GM21515 (cell line): ENCODE results near the gene GNAO1.

ENCODE experiments used
- ATAC-seq: cut with Tn5 transposase; IDR thresholded peaks from one replicate; pipeline ENCODE4 v1.9.1; 2021; ENCODE audit not compliant: unreplicated experiment

GNAO1 gene

GRCh38 chr16:56346131-56346890 is 155.0 kb downstream of the GNAO1 start:
- ATAC-seq, result no peak

- no peak for ATAC-seq
These were observed 155.9 kb downstream of the GNAO1 start for GRCh38 chr16:56347166-56347565.

DNA sequence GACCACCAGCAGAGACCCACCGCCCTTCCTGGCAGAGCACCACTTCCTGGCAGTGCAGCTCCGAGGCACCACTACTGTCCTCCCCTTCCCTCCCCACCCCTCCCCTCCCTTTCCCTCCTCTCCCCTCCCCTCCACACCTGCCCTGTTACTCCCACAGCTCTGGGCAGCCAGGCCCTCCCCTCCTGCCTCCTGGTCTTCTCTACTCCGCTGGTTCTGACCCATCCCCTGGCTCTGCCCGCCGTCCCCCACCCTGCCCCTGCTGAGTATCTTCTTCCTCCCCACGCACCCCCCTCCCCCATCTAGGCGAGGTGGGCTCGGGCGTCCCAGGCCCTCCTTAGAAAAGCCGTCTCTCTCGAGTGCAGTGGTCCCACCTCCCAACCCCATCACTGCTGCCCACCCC is 156.4 kb downstream of the GNAO1 start:
- ATAC-seq, result no peak

DNA sequence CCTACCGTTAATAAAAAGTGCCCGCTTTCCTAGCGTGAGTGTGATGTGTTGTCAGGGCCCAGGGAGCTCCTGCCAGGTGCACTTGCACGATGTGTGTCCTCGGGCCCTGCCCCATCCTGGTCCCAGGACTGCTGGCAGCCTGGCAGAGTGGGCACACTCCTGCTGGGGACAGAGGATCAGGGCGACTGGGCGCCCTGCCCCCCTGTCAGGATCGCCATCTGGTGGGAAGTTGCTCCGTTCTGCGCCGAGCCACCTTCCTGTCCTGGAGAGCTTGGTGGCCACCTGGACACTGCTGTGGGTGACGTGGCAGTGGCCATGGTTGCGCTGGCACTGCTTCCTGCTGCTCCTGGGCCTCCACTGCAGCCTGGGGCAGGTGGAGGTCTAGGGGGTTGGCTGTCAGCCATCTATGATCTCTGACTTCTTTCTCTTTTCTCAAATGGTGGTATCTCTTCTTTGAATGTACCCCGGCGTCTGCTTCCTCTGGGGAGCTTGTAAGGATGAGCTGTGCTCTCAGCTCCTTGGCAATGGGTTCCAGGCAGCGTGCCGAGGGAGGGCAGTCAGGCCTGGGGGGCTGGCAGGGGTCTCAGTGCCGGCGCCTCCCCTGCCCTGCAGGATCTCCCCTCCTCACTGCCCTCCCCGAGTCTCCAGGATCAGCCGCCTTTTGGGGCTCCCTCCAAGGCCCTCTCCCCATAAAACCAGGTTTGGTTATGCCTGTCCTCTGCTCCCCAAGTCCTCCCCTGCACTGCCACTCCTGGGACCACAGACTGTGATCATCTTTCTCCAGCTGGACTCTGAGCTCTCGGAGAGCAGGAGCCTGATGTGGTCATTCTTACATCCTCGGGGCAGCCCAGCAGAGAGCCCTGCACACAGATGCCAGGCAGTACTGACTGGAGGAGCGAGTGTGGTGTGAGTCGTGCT is 157.1 kb downstream of the GNAO1 start:
- no peak for ATAC-seq

- ATAC-seq, result no peak
These were observed 157.8 kb downstream of the GNAO1 start for GRCh38 chr16:56349086-56349415.

GRCh38 chr16:56349711-56350161 is 158.4 kb downstream of the GNAO1 start:
- no peak for ATAC-seq

GRCh38 chr16:56350491-56351405 is 159.5 kb downstream of the GNAO1 start:
- ATAC-seq, result no peak

DNA sequence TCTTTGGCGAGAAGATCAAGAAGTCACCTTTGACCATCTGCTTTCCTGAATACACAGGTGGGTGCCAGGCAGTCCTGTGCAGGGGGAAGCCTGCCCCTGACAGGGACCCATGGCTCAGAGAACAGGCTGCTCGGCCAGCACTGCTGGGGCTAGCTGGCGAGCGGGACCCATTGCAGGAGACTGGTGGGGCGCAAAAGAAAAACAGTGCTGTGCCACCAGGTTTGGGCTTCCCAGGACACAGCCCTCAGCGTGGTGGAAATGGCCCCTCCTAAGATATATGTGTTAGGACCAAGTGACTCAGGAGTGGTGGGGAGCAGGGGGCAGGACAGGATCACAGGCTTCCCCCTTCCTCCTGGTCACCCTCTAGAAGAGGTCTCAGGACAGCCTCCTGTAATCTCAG is 160.2 kb downstream of the GNAO1 start:
- ATAC-seq, result no peak

DNA sequence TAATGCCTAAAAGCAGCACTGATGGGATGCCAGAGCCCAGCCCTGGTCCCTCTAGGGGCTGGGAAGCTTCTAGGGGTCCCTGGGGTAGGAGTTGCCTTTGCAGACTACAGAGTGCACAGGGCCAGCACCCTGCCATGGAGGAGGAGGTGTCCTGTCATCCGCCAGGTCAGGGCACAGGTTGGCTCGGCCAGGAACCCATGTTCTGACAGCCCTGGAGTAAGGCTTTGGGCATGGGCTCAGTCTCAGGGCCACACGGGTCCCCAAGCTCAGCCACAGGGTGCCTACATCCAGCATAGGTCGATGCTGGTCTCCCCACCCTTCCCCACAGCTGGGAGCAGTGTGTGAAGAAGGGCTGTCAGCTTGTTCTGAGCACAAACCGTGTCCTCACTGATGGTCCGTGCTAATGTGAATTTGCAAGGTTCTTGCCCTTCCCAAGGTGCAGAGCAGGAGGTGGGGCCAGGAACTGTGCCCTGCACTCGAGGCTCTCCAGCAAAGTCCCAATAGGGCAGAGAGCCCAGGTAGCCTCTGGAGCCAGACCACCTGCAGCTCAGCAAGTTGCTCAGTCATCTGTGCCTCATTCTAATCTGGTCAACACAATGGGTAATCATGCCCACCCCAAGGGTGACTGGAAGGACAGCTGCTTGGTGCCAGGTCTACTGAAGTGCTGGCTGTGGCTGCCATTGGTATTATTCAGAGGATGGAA is 161.2 kb downstream of the GNAO1 start:
- ATAC-seq, result no peak

- no peak for ATAC-seq
These were observed 162.0 kb downstream of the GNAO1 start for GRCh38 chr16:56353054-56353921.

DNA sequence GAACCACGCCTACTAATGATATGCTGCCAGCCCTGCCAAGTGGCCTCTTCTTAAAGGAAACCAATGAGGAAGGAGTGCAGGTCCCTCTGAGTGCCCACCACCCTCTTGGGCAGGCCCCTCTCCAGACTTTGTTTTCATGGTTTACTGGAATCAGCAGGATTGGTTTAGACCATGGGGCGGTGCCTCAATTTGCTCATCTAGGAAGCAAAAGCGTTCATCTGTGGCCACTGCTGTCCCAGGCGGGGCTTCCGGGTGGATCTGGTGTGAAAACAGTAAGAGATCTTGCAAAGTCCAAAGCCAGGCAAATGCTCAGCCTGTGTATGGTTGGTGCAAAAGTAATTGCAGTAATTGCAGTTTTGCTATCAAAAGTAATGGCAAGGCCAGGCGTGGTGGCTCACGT is 162.7 kb downstream of the GNAO1 start:
- no peak for ATAC-seq

DNA sequence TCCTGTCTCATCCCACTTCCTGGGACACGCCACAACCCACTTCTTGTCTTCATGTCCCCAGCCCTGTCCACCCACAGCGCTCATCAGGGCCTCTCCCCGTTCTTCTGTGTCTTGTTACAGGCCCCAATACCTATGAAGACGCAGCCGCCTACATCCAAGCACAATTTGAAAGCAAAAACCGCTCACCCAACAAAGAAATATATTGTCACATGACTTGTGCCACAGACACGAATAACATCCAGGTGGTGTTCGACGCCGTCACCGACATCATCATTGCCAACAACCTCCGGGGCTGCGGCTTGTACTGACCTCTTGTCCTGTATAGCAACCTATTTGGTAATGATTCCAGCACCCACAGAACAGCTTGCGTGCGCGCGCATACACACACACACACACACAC is 163.5 kb downstream of the GNAO1 start:
- ATAC-seq, result no peak

- ATAC-seq, result no peak
These were observed 163.9 kb downstream of the GNAO1 start for GRCh38 chr16:56355221-56355620.

GRCh38 chr16:56355786-56356275 is 164.5 kb downstream of the GNAO1 start:
- no peak for ATAC-seq

DNA sequence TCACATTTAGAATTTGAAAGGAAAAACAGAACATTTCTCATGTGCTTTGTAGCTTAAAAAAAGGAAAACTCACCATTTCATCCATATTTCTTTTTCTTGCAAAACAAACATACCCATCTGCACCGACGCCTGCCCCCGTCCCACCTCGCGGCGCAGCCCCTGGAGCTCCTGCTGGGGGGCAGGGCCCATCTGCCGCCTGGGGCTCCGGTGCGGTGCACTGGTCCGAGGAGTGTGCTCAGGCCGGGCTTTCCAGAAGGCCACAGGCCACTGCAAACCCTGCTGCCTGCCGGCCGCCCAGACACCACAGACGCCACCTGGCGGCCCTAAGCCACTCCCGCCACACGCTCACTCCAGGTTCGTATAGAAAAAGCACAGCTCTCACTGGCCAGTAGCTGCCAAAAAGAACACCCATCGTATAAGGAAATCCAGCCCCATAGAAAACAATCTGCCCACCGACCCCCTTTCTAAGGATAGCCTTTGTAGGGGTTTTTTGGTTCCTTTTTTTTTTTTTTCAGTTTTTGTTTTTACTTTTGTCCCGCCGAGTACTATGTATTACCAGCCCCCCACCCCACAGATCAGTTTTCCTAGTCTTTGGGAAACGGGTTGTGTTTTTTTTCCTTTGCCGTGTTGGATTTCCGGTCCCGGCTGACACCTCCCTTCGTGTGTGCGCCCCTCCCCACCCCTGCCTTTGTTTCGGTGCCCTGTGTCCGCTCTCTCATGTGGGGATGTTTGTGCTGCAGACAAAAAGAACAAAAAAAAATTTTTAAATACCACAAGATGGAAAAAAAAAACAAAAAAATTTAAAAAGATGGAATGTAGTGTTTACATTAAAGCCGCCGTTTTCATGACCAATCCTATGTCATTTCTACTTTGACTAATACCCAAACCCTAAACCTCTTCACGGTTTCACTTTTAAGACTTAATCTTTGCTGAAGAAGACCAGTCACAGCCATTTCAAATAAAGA is 165.3 kb downstream of the GNAO1 start:
- ATAC-seq, result peak; percentile 87

DNA sequence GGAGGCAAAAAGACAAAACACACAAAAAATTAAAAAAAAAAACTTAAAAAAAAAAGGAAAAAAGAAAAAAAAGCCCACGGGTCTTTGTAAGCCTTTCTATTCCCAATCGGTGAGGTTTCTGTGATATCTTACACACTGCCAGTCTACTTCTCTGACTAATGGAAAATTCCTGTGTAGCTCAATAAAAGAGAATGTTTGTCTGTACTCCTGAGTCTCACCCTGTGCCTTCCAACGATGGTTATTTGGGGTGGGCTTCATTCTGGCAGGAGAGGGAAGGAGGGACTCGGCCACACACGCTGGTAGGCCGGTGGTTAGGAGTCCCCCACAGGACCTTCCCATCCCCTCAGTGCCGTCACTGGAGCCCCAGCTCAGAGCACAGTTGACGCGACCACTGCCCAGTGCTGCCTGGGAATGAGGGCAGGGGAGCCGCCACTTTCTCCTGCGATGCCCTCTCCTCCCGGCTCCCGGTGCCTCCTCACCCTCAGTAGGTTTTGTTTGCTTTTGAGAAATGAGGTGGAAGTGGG is 166.0 kb downstream of the GNAO1 start:
- no peak for ATAC-seq

- ATAC-seq, result no peak
These were observed 166.6 kb downstream of the GNAO1 start for GRCh38 chr16:56357765-56358322.
